HG03460 (cell line): ENCODE data around the gene OTOP3.

Source experiments
- ATAC-seq: cut with Tn5 transposase; IDR thresholded peaks from one replicate; pipeline ENCODE4 v1.9.1; 2021; ENCODE audit not compliant: unreplicated experiment

Gene OTOP3

DNA sequence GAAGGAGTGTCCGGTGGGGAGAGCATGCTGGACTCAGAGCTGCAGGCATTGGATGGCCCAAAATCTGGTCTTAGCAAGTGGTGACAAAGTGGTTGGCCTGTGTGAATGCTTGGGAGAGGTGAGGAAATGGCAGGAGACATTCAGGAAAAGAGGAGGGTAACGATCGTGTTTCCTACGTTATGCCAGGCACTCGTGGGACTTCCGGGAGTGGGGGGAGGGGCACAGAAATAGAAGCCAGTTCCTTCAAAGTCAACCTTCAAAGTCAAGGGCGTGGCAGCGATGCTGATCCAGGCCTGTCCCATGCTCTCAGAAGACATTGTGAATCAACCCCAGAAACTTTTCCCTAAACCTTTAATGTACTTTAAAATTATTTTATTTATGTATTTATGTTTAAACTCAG, 3.8 kb downstream of the OTOP3 start:
- no peak for ATAC-seq

- no peak for ATAC-seq
Measured at GRCh38 chr17:74941128-74941725, 5.5 kb downstream of the OTOP3 start.

GRCh38 chr17:74943808-74944522, 8.3 kb downstream of the OTOP3 start:
- no peak for ATAC-seq

GRCh38 chr17:74945543-74945942, 9.8 kb downstream of the OTOP3 start:
- ATAC-seq: no peak

DNA sequence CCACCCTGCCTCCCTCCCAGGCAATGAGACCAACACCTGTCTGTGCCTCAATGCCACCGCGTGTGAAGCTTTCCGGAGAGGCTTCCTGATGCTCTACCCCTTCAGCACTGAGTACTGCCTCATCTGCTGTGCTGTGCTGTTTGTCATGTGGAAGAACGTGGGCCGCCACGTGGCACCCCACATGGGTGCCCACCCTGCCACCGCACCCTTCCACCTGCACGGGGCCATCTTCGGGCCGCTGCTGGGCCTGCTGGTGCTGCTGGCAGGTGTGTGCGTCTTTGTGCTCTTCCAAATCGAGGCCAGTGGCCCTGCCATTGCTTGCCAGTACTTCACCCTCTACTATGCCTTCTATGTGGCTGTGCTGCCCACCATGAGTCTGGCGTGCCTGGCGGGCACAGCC, 10.9 kb downstream of the OTOP3 start:
- ATAC-seq: no peak

DNA sequence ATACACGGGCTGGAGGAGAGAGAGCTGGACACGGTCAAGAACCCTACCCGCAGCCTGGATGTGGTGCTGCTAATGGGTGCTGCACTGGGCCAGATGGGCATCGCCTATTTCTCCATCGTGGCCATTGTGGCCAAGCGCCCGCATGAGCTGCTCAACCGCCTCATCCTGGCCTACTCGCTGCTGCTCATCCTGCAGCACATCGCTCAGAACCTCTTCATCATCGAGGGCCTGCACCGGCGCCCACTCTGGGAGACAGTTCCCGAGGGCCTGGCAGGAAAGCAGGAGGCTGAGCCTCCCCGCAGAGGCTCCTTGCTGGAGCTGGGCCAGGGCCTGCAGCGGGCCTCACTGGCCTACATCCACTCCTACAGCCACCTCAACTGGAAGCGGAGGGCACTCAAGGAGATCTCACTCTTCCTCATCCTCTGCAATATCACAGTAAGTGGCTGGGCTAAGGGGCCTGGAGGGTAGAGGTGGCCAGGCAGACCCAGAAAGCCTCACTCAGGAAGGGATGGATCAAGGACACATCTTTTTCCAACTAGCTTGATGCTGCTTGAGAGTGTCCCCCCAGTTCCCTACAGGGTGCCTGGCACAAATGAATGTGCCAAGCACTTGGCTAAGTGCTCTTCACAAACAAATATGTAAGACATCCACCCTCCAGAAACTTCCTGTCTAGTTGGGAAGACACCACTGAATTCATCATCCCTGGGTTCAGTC, 11.5 kb downstream of the OTOP3 start:
- no peak for ATAC-seq

DNA sequence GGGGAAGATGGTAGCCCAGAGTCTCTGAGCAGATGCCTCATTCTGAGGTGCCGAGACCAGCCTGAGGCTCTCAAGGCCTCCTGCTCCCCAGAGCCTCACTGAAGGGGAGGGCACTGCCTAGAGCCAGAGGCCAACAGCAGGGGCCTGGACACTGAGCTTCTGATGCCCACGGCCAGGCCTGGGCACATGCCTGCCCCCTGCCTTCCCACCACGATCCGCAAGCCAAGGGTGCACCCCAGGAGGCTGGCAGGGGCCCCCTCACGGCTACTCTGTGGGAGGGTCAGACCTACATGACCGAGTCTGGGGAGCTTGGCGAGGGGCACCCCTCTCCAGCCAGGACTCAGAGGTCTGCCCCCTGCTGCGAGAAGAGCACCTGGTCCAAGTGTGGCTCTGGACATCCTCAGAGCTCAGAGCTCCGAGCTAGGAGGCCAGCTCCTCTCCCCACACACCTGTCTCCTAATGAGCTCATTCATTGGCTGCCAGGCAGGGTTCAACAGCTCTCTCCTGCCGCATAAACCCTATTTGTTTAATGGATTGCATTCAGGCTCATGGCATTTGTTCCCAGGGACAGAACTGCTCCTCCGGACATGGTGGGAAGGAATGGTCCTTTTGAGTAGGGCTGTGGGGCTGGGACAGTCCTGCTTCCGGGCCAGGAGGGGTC, 13.9 kb downstream of the OTOP3 start:
- no peak for ATAC-seq

DNA sequence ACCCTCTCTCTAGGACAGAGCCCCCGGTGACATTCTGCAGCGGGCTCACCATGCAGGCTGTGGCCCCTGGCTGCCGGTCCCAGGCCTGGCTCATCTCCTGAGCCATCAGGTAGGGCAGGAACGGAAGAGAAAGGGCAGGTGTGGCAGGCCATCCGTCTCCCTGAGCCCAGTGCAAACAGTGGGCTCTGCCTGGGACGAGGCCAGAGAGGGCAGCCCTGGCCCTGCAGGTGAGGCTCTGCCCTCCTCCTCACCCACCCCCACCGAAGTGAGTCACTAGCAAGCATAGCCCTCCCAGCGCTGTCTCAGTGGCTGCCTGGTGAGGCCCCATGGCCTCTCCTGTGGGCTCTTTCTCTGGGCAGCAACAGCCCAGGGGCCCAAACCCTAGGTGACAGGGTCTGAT, 14.5 kb downstream of the OTOP3 start:
- no peak for ATAC-seq

DNA sequence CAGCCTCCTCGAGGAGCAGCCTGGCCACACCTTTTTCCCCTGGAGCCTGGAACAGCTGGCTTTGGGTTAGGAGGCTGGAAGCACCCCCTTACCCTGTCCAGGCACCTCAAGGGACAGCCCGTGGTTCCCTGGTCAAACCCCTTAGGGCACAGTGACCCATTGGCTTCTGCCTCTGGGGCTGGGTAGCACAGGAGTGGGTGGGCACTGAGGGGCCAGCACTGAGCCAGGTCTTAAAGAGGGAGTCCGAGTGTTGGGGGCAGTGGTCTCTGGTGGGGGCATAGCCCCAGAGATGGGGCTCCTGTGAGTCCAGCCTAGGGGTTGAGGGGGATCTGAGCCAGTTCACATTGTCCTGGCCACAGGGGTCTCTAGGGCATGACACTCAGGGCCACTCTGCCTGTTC, 15.4 kb downstream of the OTOP3 start:
- ATAC-seq: no peak

DNA sequence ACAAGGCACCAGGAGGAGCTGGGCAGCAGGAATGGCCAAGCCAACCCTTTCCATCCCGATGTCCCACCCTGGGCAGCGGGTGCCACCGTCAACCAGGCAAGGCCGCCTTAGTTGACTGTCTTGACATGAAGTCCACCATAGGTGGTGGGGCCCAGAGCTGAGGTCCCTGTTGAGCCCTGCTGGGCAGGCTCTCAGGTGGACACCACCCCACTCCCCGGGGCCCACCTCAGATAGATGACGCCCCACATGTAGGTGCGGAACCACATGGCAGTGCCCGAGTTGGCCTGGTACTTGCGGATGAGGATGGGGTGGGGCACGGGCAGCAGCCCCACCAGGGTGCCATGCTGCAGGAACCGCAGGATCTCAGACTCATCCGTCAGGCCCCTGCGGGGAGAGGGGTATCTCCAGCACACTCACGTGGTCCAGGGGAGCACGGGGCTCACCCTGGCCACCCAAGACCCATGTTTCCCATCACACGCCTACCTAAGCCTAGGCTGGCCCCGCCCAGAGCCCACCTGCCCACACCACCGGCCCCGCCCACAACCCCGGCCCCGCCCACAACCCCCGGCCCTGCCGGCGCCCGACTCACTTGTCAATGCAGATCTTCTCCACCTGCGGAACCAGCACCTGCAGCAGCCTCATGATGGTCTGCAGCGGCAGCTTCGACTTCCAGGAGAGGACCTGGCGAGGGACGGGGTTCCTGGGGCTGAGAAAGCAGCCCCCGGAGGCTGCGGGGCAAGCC, 16.2 kb downstream of the OTOP3 start:
- ATAC-seq: no peak

DNA sequence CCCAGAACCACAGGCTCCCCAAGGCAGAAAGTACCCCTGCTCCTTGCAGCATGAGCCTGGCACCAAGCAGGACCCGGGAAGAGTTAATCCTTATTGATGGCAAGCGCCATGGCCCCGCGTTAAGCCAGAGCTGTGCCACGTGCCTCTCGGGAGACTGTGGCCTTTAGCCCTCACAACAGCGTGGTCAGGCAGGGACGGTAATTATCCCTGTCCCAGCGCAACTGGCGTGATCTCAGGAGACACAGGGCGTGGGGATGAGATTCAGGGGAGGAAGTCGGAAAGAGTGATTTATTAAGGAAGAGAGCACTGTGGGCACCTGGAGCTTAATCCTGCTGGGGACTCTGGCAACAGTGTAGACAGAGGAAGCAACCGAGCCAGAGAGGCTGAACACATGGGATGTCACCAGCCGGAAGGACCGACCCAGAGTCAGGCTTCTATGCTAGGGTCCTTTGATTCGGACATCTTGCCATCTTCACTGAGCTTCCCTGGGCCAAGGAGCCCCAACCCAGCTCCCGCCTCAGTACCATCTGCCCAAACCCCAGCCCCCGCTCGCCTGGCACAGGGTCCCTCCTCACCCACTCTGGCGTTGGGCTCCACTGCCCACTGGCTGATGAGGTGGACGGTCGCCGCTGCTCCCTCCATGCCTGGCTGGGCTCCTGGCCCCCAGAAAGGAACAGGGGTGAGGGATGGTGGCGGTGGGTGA, 16.9 kb downstream of the OTOP3 start:
- ATAC-seq: no peak

GRCh38 chr17:74953134-74953687, 17.5 kb downstream of the OTOP3 start:
- ATAC-seq: no peak

DNA sequence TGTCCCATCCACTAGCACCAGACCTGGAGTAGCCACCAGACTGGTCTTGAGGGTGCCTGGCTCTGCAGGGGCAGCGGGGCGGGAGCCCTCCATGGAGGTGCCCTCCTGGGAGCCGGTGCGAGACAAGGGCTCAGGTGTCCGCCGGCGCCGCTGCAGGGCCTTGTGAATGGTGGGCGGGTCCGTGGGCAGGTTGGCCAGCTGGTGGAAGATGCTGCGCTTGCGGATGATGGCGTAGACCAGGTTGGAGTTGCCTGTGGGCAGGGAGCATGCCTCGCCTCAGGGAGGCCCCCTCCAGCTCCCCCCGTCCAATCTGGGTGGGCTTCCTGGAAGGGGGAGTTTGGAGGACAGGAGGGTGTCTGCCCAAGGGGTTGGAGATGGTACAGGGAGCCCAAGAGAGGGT, 18.4 kb downstream of the OTOP3 start:
- ATAC-seq: no peak

- no peak for ATAC-seq
Measured at GRCh38 chr17:74954665-74955421, 19.1 kb downstream of the OTOP3 start.

- ATAC-seq: no peak
Measured at GRCh38 chr17:74956093-74956492, 20.4 kb downstream of the OTOP3 start.

DNA sequence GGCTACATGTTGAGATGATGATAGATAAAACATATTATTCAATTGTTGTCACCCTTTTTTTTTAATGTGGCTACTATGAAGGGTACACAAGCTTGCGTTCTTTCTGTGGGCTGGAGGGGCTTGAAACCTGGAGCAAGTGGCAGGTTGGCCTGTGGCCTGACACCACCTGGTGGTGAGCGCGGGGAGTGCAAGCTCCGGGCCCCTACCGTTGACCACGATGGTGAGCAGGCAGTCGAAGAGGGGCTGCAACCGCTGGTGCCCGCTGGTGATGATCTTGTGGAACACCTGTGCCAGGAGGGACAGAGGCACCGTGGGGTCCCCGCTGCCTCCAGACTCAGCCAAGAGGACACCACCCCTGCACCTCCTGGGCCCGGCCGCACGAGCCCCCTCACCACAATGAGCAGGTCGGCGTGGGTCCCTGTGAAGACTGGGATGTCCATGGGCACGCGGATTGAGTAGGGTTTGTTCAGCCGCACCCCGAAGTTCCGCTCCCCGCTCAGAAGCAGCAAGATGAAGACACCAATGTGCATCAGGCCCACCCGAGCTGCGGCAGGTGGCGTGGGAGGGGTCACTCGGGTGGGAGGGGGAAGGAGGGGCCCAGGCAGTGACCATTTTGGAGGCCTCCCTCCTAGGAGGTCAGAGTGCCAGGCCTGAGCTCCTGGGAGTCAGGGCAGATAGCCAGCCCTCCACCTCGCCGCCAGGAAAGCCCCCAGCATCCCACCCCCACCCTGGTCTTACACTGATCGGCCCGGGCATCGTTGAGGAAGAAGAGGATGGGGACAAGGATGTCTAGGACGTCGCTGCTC, 22.4 kb downstream of the OTOP3 start:
- ATAC-seq: no peak

DNA sequence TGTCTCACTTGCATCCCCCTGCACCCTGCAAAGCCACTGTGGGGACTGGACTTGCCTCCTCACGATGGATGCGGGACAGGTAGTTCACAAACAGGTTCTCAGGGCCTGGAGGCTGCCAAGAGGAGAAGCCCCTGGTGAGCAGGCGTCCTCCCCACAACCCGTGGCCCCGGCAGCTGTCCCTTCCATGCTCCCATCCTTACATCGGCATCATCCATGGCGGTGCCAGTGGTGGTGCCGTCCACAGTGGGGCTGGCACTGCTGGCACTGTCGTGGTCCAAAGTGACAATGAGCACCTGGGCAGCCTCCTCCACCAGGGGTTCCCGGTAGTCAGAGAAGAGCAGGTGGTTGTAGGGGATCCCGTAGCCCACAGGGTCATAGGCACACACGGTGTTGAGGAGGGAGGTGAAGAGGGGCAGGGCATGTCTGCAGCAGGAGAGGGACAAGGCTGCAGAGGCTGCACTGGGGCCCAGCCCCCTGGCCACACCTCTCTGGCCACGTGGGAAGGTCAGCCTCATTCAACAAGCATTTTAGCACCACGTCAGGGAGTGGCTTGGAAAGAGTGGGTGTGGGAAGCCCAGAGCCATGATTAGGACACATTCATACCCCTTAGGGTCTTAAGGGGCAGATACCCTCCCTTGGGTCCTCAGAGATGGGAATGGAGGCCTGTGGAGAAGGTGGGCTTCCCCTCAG, 24.3 kb downstream of the OTOP3 start:
- ATAC-seq: no peak
